Caki2 (cell line): ENCODE measurements around the gene VWCE. TPM values are rescaled to one million over a fixed set of nuclear protein-coding genes. Genes with fewer than 3 reads are reported as not detected.

Experiments used
- DNase-seq: peaks from one replicate; pipeline ENCODE4 v3.0.0-alpha.2; 2015; ENCODE audit warnings: low read depth
- in situ Hi-C: cut with HindIII; loops from 2 replicates; pipeline ENCODE4 v1.10.0; 2016; ENCODE audit warnings: low sequenced_read_pairs, low pct_unique_long_range_greater_than_20kb, mixed read lengths
- total RNA-seq: library from RNA; depleted of rRNA; stranded (reverse); fragments of >200 nt; shearing (Covaris generic); gene quantifications from 2 replicates; pipeline ENCODE4 v1.2.3, GENCODE V29; 2014; ENCODE audit warnings: low replicate concordance; rRNA removed

Gene VWCE
- total RNA-seq = not detected in 2 replicates

DNA sequence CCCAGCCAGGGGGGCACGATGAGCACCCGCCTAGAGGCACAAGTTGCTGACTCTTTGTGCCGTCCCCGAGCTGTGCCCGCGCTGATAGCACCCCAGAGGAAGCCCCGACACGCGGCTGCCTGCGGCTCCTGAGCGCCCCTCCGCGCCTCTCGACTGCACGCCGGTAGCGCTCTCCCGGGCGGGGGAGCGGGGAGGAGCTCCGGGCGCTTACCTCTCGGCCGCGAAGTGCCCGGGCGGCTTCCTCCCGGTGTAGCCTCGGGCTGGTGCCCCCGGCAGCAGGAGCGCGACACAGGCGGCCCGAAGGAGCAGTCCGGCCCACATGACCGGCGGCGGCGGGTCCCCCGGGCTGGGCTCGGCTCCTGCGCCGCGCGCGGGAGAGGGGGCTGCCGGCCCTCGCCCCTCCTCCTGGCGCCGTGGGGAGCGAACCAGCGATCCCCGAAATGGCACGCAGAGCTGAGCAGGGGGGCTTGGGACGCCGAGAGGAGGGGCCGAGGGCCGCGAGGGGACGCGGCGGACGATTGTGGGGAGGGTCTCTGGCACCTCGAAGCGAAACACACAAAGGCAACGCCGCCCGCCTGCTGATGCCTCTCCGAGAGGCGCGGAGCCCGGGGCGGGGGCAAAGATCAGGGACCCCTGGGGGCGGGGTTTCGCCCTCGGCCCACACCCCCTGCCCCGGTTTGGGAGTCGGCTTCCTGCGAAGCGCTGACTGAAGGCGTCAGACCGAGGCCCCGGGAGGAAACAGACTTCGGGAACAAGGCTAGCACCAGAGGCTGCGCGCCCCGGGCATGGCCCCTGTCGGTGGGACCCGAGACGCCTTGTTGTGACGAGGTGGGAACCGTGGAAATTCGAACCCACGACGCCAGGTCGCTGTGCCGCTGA, at the start of gene VWCE:
Gene VWCE, minus strand, starts transcription at position 600 of the 879 bp plus-strand sequence. Its CDS starts 279 bp downstream, at position 321.
- no peak for DNase-seq
- in situ Hi-C loops = no loop called here

DNA sequence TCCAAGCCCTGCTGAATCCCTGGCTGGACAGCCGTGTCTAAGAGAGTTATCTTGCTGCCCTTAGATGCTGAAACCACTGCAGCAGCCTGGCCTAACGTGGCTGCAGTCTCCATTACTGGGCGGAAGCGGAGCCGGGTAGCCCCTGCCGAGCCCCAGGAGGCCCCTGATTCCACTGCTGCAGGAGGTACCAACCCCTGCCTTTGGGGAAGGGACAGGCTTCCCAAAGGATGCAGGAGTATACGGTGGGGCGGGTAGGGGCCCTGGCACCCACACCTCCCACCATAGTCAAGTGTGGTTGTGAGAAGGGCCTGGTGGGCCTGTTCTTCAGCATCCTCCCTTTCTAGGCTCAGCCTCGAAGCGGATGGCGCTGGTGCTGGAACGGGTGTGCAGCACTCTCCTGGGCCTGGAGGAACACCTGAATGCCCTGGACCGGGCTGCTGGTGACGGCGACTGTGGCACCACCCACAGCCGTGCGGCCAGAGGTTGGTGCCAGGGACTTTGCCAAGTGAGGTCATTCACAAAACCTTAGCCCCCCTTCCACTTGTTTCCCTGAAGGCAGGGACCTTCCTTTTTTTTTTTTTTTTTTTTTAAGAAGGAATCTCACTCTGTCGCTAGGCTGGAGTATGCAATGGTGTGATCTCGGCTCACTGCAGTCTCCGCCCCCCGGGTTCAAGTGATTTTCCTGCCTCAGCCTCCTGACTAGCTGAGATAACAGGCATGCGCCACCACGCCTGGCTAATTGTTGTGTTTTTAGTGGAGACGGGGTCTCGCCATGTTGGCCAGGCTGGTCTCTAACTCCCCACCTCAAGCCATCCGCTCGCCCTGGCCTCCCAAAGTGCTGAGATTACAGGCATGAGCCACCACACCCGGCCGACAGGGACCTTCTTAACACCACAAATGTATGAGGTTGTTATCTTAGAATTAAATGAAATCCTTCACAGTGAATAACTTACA, 49.0 kb upstream of the VWCE start:
- in situ Hi-C loops = no loop called here
- no peak for DNase-seq

DNA sequence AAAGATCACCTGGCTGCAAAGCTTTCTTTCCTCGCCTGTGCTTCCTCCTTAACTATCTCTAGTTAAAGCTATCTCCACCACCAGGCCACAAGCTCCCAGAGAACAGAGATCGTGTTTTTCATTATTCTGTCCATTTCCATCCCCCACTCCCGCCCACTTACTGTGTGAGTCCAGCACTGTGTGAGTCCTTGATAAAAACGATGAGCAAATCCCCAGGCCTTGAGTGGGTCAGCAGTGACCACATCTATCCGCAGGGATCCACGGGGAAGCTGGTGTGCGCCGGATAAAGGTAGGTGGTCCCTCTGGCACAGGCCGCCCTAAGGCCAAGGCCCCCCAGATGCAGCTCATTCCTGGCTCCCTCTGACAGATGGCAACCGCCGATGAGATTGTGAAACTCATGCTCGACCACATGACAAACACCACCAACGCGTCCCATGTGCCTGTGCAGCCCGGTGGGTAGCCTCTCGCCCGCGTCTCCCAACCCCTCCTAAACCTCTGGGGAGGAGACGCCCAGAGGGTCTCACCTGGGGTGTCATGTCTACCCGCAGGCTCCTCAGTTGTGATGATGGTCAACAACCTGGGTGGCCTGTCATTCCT, 47.2 kb upstream of the VWCE start:
- in situ Hi-C loops = no loop called here
- DNase-seq = no peak

GRCh38 chr11:61341706-61342105, 46.6 kb upstream of the VWCE start:
- in situ Hi-C loops = no loop called here

DNA sequence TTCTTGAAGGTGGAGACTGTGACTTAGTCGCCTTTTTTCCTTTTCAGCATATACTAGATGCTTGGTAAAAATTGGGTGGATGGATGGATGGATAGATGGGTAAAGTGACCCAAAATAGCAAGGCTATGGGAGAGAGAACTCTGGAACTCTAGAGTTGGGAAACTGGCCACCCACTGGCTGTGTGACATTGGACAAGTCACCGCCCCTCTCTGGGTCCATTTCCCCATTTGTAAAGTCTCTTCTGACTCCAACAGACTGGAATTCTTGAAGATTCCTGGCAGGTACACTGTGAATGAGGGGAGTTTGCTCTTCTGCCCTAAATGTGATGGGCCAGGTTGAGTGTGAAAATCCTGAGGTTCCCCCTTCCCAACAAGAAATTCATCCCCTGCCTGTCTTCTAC, 45.9 kb upstream of the VWCE start:
- in situ Hi-C loops = no loop called here
- DNase-seq = no peak

More at GRCh38 chr11:61341706-61342105, 46.6 kb upstream of the VWCE start:
- DNase-seq = no peak

DNA sequence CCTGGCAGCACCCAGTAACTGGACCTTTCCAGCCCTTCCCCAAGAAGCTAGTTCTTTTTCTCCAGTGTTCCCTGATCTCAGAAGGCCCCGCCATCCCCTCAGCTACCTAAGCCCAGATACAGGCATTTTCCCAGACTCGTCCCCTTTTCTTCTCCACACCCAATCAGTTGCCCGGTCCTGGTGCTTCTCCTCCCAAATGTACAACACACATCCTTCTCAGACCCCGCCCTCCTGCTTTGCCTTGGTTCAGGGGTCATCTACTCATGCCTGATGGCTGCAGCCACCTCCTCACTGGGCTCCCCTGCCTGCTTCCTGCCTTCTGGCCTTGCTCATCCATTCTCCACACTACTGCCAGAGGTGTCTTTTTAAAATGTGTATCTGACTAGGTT, 44.4 kb upstream of the VWCE start:
- in situ Hi-C loops = no loop called here
- DNase-seq = no peak

- in situ Hi-C loops = no loop called here
- no peak for DNase-seq
These were observed 43.8 kb upstream of the VWCE start for GRCh38 chr11:61338783-61339489.

DNA sequence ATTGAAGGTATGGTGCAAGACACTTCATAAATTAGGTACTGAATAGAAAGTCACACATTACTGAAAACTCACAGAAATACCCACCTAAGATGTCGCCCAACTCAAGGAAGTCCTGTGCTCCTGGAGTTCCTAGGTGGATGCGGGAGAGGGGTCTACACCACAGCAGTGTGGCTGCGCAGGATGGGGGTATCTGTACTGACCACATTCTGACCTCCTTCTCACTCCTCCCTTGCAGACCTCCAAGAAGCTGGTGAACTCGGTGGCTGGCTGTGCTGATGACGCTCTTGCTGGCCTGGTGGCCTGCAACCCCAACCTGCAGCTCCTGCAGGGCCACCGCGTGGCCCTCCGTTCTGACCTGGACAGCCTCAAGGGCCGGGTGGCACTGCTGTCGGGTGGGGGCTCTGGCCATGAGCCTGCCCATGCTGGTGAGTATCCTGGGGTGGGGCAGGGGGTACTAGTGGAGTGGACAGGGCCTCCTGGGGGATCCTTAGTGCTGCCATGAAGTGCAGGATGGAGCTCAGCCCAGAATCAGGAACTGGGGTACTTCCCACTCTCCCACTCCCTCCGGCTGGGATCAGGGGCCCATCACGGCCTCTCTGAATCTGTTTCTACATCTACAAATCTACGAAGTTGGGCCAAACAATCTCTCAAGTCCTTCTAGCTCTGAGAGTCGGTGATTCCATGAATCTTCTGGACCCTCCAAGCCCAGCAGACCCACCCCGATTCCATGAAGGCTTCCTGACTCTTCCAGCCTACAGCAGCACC, 42.8 kb upstream of the VWCE start:
- in situ Hi-C loops = no loop called here
- DNase-seq = no peak

DNA sequence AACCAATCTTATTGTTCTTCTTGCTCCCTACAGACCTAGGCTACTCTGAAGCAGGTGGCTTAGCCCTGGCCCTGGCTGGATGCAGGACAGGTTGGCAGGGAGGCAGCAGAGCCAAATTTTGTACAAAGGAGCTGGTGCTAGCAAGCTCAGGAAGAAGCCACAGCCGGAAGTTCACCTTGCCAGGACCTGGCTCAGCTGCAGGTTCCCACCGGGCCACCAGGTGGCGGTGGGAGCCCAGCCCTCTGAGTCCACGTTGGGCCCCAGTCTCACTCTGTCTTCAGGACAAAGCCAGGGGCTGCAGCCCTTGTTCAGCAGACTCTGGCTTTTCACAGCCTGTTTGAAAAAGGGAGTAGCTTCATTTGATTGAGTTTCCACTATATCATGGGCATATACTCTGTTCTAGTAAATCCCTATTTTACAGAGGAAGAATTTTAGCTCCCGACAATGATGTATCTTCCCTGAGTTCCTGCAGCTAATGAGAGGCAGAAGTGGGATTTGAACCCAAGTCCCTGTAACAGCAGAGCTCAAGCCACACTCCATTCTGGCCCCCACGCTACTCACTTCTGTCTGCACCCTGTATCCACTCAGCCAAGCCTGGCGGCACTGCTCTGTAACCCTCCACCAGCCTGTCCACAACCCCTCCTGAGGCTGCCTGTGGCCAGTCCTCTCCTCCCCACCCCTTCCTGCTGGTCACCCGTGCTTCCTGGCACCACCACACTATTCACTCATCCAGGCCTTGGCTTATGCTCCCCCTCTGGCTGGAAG, 41.2 kb upstream of the VWCE start:
- peak; percentile 63 for DNase-seq
- in situ Hi-C loops = no loop called here

DNA sequence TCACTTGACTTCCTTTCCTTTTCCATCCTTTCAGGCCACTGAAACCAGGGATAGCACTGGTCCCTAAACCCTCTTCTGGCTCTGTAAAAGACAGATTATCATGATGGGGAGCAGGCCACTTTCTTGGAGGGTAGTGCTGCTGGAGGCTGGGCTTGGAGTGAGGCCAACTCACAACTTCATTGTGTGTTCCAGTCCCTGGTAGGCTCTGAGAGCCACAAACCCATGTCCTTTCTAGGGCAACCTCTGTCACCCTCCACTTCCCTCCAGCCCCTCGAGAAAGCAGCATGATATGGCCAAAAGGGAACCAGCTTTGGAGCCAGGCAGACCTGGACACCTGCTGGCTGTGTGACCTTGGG, 40.2 kb upstream of the VWCE start:
- DNase-seq = no peak
- in situ Hi-C loops = no loop called here

DNA sequence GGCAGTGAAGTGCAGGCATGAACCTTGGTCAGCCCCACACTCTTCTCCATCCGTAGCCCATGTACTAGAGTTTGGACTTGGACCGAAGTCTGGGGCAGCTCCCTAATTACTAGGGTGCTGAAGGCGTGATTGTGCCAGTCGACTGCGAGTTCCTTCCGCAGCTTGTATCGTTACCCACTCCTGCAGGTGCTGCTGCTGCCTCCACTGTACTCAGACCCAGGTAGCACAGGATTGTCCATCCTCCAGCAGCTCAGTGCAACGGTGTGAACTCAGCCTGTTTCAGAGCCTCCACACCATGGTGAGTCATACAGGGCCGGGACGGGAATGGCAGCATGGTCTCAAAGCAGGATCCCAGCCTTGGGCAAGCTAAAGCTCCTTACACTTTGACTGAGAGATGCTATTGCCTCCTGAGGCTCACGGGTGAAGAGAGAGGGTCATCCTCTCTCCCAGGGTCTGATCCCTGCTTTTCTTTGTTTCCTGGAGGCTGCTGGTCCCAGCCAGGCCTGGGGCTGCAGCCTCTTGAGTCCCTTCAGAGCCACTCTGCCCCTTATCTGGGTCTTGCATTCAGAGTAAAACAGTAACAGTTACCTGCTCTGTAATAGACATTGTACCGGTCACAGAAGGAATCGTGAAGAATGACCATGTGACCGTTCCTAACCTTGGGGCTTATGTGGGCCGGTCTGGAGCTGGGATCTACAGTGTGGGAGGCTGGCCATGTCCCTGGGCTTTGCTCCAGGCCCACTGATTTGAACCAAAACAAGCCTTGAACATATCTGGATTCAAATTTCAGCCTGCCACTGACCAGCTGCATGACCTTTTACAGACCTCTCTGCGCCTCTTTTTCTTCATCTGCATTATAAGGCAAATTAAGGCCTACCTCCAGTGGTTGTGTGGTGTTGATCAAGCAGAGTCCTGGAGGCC, 39.6 kb upstream of the VWCE start:
- peak; percentile 14 for DNase-seq
- in situ Hi-C loops = no loop called here

GRCh38 chr11:61333550-61334433, 38.7 kb upstream of the VWCE start:
- DNase-seq = no peak
- in situ Hi-C loops = no loop called here

- in situ Hi-C loops = no loop called here
These were observed 37.9 kb upstream of the VWCE start, which contains the start of the genes DDB1 and TKFC for GRCh38 chr11:61332797-61333549. Gene DDB1 (minus strand): TSS chr11:61333105. CDS start chr11:61332968, 137 bp downstream. Gene TKFC (plus strand): TSS chr11:61333228. CDS start chr11:61334729, 1,501 bp downstream.

GRCh38 chr11:61332281-61332796, 37.2 kb upstream of the VWCE start:
- in situ Hi-C loops = no loop called here

More at GRCh38 chr11:61332797-61333549, 37.9 kb upstream of the VWCE start, which contains the start of the genes DDB1 and TKFC:
- DNase-seq = peak; percentile 84

More at GRCh38 chr11:61332281-61332796, 37.2 kb upstream of the VWCE start:
- DNase-seq = no peak
